Uterus (tissue), 2 donors: ENCODE results near the gene EIF5A2.

ENCODE experiments used
- POLR2A ChIP-seq, 2 donors: fragments of 450-650 bp; IDR thresholded peaks; one replicate each; pipeline ENCODE4 v1.6.1; 2016; ENCODE audit warnings: antibody characterized with exemption in 2 of 2, mild to moderate bottlenecking in 1 of 2, moderate library complexity in 1 of 2
- TF ChIP-seq, protein P1 (sequence below), 4 experiments: fragments of 200-600 bp in 2 of 4; fragments of 450-650 bp in 2 of 4; sonication (generic) in 2 of 4; IDR thresholded peaks; one replicate each; pipeline ENCODE4 v1.5.1; 2016 to 2019; ENCODE audit warnings: antibody characterized with exemption in 4 of 4, mild to moderate bottlenecking in 2 of 4, moderate library complexity in 1 of 4

DNA sequence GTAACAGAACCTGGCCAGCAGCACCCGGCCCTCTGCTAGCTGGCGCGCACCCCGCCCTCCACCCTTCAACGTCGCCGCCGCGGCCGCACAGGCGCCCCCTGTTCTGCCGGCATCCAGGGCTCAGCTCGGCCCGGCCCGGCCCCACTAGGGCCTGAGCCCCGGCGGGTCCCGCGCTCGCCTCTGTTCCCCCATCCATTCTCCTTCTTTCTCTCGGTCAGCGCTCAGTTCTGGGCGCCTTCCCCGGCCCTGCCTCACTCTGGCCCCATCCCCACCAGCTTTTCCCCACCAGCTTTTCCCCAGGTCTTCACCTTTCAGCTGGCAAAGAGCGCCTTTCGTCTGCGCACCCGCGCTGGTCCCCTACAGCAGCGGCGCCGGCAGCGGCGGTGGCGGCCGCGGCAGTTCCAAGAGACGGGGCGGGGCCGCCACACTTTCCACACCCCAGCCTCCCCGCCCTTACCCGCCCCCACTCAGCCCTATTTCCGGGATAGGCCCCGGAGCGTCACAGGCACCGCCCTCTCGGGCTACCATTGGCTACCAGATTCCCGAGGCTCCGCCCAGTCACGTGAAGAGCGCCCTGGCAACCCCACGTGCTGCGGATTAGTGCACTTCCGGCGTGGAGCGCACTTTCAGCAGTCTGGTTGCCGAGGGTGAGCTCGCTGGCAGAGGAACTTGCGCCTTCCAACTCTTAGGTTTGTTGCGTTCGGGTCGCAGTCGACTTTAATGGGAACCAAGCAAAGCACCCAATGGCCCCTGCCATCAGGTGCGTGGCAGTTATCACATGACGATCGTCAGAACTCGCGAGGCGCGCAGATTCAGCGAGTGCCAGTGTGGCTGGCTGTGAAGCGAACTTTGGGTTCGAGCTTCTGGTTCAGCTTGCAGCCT lies at the start of gene EIF5A2:
- TF ChIP-seq, protein P1, sequence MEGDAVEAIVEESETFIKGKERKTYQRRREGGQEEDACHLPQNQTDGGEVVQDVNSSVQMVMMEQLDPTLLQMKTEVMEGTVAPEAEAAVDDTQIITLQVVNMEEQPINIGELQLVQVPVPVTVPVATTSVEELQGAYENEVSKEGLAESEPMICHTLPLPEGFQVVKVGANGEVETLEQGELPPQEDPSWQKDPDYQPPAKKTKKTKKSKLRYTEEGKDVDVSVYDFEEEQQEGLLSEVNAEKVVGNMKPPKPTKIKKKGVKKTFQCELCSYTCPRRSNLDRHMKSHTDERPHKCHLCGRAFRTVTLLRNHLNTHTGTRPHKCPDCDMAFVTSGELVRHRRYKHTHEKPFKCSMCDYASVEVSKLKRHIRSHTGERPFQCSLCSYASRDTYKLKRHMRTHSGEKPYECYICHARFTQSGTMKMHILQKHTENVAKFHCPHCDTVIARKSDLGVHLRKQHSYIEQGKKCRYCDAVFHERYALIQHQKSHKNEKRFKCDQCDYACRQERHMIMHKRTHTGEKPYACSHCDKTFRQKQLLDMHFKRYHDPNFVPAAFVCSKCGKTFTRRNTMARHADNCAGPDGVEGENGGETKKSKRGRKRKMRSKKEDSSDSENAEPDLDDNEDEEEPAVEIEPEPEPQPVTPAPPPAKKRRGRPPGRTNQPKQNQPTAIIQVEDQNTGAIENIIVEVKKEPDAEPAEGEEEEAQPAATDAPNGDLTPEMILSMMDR (IDR thresholded peaks at IDR 0.05) = no peak
- TF ChIP-seq POLR2A (IDR thresholded peaks at IDR 0.05) = peak; percentile 32 to 56
